Endothelial cell of coronary artery (primary cell): Measurements from ENCODE around the gene NR4A3. TPM values are rescaled to one million over a fixed set of nuclear protein-coding genes. Genes with fewer than 3 reads are reported as not detected.

ENCODE experiments used
- total RNA-seq: library from RNA; depleted of rRNA; stranded (reverse); fragments of >200 nt; gene quantifications from 2 replicates; pipeline ENCODE4 v1.2.3, GENCODE V29; 2014

Gene NR4A3
- under 0.01 and 0.09 TPM in 2 replicates for total RNA-seq

GRCh38 chr9:99821396-99822108 is at the start of gene NR4A3:
Gene NR4A3, plus strand, starts transcription at chr9:99821885. Its CDS starts 6,158 bp downstream, at chr9:99828043.

GRCh38 chr9:99906403-99907207 is 84.9 kb downstream of the NR4A3 start, which contains the start of gene STX17:
Gene STX17, plus strand, starts transcription at chr9:99906654. Its CDS starts 8,586 bp downstream, at chr9:99915240.

Other genes starting within 250 kb of the NR4A3 start
- 9.6 and 12.8 TPM in 2 replicates for gene STX17, start 84.8 kb downstream of the NR4A3 start, total RNA-seq